Measurements from ENCODE around the gene TCF19.

TCF19 gene

DNA sequence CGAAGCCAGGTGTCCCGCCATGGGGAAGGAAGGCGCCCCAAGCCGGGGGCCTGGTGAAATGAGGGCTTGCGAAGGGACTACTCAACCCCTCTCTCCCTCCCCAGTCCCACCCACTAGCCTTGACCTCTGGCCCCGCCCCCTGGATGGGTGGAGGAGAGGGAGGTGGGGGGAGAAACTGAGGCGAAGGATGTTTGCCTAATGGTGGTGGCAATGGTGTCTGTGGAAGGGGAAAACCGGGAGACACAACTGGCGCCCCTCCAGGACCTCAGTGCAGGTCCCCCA lies 12.2 kb downstream of the TCF19 start, which contains the start of gene POU5F1:
Gene POU5F1, minus strand, starts transcription at position 83 of the 282 bp plus-strand sequence. Its CDS starts 62 bp downstream, at position 21.
- TF ChIP-seq, protein P1, sequence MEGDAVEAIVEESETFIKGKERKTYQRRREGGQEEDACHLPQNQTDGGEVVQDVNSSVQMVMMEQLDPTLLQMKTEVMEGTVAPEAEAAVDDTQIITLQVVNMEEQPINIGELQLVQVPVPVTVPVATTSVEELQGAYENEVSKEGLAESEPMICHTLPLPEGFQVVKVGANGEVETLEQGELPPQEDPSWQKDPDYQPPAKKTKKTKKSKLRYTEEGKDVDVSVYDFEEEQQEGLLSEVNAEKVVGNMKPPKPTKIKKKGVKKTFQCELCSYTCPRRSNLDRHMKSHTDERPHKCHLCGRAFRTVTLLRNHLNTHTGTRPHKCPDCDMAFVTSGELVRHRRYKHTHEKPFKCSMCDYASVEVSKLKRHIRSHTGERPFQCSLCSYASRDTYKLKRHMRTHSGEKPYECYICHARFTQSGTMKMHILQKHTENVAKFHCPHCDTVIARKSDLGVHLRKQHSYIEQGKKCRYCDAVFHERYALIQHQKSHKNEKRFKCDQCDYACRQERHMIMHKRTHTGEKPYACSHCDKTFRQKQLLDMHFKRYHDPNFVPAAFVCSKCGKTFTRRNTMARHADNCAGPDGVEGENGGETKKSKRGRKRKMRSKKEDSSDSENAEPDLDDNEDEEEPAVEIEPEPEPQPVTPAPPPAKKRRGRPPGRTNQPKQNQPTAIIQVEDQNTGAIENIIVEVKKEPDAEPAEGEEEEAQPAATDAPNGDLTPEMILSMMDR (conservative IDR thresholded peaks at IDR 0.05; ENCODE audit: low read depth) = no peak
- no peak for DNase-seq (ENCODE audit: low spot score)
- peak within 1 kb of the TSS; percentile 59 for H3K27ac ChIP-seq
- POLR2A ChIA-PET (ENCODE audit: low non-redundant PET) = no interaction called here
- CTCF ChIA-PET = no interaction called here

DNA sequence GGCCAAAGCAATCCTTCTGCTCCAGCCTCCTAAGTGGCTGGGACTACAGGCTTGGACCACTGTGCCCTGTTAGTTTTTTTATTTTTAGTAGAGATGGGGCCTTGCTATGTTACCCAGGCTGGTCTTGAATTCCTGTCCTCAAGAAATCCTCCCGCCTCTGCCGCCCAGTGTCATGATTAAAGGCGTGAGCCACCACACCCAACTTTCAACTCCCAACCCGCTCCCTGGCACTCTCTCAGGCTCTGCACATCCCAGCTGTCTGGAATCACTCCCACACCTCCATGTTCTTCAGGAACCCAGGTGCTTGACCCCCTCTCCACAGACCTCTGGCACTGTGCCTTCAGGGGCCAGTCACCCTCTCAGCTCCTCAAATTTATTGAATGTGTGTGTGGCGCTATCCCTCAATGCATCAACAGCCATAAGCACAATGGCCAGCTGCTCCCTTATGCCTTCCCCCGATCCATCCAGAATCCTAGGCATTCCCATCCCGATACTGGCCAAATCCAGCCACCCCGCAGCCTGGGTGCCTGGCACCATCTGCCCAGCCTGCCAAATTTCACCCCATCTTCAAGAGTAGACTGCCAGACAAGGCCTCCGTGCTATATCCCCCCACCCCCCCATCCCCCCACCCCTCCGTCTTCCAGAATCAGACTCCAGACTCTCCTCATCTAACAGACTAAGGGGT lies 12.7 kb downstream of the TCF19 start:
- DNase-seq (ENCODE audit: low spot score) = no peak
- ChIA-PET POLR2A (ENCODE audit: low non-redundant PET) (no interaction called here), CTCF (no interaction called here)
- TF ChIP-seq, protein P1 (conservative IDR thresholded peaks at IDR 0.05; ENCODE audit: low read depth) = no peak
- H3K27ac ChIP-seq = peak overlapping the region; percentile 42

DNA sequence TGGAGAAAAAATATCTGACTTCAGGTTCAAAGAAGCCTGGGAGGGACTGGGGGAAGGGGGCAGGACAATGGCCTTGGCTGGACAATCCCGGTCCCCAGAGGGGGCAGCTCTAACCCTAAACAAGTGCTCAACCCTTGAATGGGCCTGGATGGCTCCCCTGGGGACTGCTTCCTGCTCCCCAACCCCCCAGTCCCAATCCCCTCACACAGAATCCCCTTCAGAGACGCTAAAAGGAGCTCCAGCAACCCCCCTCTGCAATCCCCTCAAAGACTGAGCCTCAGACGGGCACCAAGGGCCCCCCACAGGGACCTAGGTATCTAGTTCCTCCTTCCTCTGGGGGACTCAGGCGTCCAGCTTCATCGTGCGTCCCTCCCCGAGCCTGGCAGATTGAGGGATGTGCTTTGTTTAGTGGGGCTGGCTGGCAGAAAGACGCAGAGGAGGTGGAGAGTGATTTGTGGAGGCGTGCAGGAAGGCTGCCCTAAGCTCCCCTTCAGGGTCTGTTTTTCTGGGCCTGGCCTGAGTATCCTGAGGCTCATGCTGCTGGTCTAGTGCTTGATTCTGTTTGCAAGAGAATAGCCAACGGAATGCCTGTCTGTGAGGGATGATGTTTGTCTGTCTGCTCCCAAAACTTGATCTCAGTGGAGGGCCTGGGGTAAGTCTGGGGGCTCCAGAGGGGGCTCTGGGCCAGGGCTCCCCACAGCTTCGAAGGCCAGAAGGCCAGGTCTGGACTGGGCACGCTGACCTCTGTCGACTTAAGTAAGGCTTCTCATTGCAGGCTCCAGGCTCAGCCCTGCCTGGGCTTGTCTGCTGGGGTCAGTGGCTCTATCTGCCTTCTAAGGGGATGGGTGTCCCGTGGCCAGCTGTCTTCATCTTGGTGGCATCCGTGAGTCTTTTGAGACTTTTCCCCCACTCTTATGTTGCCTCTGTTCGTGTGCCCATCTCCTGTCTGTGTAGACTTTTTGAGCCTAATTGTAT lies 13.8 kb downstream of the TCF19 start:
- no peak for DNase-seq (ENCODE audit: low spot score)
- ChIA-PET CTCF (interaction anchor here (0.5 to 0.9 kb wide), 2 partner anchors 35 to 194 kb away, joined by 3 to 7 read pairs; no protein-coding TSS in a partner anchor), POLR2A (ENCODE audit: low non-redundant PET) (no interaction called here)
- TF ChIP-seq, protein P1 (conservative IDR thresholded peaks at IDR 0.05; ENCODE audit: low read depth) = no peak
- H3K27ac ChIP-seq = peak overlapping the region; percentile 54

DNA sequence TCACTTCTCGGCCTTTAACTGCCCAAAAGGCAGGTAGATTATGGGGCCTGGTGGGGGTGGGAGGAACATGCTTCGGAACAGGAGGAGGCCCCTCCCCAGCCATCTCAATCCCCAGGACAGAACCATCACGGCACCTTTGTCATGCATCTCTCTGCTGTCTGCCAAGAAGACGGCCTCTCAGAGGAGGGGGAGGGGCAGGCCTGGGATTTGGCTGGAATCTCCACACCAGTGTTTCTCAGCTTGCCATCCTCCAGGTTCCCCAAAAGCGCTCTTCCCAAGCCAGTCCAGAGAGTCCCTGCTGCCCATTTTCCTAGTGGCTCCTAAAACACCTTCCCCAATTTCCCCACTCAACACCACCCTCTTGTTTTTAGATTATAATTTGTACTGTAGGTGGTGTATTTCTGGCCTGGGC lies 14.6 kb downstream of the TCF19 start:
- CTCF ChIA-PET = interaction anchor here (0.6 kb wide), 1 partner anchor 24 kb away, joined by 3 read pairs; no protein-coding TSS in a partner anchor
- TF ChIP-seq, protein P1 (conservative IDR thresholded peaks at IDR 0.05; ENCODE audit: low read depth) = no peak
- POLR2A ChIA-PET (ENCODE audit: low non-redundant PET) = no interaction called here
- DNase-seq (ENCODE audit: low spot score) = no peak
- peak overlapping the region; percentile 54 for H3K27ac ChIP-seq

DNA sequence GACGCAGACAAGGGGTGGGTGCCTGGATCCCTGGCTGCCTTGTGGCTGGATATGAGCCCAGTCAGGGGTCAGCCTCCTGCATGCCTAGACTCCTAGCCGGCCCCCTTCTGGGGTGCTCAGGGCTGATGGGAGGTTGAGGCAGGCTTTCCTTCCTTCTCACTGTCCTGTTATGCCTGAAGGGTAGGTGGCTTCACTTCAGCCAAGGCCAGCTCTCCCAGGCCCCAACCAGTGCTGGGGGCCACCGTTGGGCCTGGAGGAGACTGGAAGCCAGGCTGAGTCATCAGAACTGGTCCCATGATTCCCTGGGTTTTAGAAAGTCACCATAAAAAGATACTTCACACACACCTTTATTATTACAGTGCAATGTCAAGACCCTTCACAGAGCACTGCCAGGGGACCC lies 15.0 kb downstream of the TCF19 start:
- CTCF ChIA-PET = interaction anchor here (0.6 kb wide), 1 partner anchor 24 kb away, joined by 3 read pairs; no protein-coding TSS in a partner anchor
- peak overlapping the region; percentile 54 for H3K27ac ChIP-seq
- no peak for DNase-seq (ENCODE audit: low spot score)
- POLR2A ChIA-PET (ENCODE audit: low non-redundant PET) = no interaction called here
- TF ChIP-seq, protein P1 (conservative IDR thresholded peaks at IDR 0.05; ENCODE audit: low read depth) = no peak

DNA sequence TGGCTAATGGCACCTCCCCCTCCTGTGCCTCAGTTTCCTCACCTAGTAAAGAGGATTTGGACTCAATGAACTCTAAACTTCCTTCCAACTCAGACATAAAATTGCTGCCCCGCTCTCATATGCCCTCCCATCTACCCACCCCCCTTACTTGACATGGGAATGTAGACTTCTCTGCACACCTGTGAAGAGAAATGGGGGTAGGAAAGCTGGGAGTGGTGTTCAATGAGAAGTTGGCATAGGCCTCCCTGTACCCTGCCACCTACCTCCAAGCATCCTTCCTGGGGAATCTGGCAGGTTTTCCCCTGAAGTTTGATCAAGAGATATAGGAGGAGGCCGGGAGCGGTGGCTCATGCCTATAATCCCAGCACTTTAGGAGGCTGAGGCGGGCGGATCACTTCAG lies 16.0 kb downstream of the TCF19 start:
- POLR2A ChIA-PET (ENCODE audit: low non-redundant PET) = no interaction called here
- CTCF ChIA-PET = no interaction called here

More for the DNA sequence above, 16.0 kb downstream of the TCF19 start:
- no peak overlapping the region for H3K27ac ChIP-seq
- no peak for DNase-seq (ENCODE audit: low spot score)
- TF ChIP-seq, protein P1 (conservative IDR thresholded peaks at IDR 0.05; ENCODE audit: low read depth) = no peak

All from RWPE1 (cell line).